GM18526 (cell line): ENCODE data around the gene RABGEF1.

Experiments used
- POLR2A ChIP-seq: IDR thresholded peaks from 3 replicates; pipeline ENCODE4 v1.6.1; 2011; ENCODE audit not compliant: insufficient read length; ENCODE audit errors: extremely low read depth

Gene RABGEF1

DNA sequence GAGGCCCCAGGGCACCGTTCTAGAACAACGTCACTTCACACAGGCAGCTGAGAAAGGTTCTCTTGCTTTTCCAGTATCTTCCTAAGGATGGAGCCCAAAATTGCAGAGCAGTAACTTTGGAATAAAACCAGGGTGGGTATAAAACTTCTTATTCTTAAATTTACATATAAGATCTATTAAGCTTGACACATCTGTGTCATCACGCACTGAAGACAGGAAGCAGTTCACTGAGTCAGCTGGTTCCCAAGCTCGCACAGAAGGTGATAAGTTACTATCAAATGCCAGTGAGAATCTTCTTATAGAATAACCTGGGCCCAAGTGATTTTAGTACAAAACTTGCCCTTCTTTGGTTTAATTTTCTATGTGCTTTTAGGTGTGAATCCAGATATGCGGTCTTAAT, 70.2 kb downstream of the RABGEF1 start:
- TF ChIP-seq POLR2A = no peak

DNA sequence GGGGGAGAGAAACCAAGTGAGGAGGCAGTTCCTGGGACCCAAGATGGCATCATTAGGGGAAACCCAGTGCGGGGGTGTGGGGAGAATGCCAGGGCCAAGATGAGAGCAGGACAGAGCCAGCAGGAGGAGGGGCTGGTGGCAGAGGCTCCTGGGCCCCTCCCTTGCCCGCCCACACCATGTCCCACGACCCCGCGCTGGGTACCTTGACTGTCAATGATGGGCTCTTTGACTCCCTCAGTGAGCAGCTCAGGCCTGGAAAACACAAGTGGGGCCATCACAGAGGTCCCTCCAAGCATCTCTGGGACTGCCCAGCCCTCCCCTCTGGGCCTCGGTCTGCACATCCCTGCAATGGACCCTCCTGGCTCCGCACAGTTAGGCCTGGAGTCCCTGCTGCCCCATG, 75.4 kb downstream of the RABGEF1 start:
- no peak for TF ChIP-seq POLR2A

DNA sequence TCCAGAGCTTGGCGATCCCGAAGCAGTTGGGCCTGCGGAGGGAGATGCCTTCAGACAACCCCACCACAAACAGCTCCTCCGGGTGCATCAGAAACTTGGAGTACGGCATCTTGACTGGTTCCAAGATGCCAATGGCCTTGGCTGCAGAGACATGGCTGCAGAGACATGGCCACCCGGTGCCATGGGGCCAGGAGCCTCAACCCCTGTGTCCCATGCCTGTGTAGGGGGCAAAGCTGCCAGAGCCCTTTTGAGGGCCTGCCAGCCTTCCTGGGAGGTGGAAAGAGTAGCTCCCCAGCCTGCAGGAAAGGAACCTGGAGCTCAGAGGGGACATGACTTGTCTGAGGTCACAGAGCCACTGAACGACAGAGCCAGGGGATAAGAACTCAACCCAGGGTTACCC, 83.5 kb downstream of the RABGEF1 start:
- TF ChIP-seq POLR2A = no peak

DNA sequence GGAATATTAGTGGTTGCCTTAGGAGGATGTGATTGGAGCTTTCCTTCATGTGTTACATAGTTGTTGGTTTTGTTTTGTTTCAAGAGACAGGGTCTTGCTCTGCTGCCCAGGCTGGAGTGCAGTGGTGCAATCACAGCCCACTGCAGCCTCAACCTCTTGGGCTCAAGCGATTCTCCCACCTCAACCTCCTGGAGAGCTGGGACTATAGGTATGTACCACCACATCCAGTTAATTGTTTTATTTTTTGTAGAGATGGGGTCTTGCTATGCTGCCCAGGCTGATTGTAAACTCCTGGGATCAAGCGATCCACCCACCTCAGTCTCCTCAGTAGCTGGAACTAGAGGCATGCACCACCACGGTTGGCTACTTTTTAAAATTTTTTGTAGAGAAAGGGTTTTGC, 86.1 kb downstream of the RABGEF1 start:
- no peak for TF ChIP-seq POLR2A

DNA sequence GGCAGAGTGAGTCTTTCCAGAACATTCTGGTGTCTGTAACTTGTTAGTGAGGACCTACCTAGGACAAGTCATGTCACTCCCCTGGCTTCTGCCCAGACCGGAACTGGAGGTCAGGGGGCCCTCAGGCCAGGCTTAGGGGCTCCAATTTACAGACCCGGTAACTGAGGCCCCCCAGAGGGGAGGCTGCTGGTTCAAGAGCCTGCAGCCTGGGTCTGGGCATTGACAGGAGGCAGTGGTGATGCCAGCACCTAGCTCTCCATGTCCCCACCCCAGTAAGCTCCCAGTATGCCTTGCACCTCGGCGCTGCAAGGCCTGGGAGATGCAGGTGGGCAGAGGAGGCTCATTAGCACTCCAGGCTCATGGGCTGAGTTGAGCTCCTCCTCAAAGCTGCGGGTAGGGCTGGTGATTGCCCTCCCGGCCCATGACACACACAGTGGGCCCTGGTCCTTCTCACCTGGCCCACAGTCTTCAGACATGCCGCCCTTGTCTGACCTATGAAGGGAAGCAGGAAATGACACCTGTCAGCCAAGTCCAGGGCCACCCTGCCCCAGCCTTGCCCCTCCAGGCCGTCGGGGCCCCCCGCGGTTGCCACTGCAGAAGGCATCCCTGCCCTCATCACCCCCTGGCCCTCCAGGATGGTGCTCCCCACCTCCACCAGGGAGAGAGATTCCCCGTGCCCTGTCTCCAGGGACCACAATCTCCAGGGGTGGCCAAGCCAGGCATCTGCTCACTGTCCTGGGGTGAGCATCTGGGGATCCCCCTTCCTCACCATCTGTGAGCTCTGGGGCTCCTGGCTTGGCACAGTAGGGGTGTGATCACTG, 92.2 kb downstream of the RABGEF1 start:
- TF ChIP-seq POLR2A = no peak

DNA sequence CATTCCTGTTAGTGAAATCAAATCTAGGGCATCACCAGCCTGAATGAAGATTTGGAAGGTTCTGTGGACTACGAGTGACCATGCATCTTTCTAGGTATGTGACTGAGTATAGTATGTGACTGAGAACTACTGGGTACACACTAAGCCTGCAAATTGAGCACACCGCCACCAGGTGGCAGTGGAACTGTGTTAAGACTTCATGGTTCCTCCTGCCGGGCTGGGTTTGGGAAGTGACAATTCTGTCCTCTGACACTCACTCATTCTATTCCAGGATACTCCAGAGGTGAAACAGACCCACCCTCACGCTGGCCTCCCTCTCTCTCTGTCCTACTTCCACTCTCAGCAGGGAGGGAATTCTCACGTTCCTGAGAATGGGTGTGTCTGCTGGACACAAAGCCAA, 96.5 kb downstream of the RABGEF1 start:
- no peak for TF ChIP-seq POLR2A

DNA sequence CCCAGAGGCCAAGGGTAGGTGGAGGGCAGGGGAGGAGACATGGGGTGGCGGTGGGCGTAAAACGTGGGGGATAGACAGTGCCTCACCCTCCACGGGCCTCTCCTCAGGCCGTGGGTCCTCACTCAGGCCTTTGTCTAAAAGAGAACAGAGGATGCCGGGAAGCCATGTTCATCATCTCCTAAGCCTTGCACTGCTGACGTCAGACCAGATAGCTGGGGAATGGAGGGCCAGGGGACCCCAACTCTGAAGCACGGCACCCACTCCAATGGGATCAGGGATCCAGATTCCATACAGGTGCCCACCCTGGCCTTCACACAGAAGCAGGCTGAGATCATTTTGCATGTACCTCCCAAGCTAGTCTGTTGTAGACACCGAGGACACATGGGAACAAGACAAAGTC, 97.1 kb downstream of the RABGEF1 start:
- TF ChIP-seq POLR2A = no peak

DNA sequence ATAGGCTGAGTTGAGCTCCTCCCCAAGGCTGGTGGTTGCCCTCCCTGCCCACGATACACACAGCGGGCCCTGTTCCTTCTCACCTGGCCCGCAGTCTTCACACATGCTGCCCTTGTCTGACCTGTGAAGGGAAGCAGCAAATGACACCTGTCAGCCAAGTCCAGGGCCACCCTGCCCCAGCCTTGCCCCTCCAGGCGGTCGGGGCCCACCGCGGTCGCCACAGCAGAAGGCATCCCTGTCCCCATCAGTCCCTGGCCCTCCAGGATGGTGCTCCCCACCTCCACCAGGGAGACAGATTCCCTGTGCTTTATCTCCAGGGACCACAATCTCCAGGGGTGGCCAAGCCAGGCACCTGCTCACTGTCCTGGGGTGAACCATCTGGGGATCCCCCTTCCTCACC, 99.3 kb downstream of the RABGEF1 start:
- TF ChIP-seq POLR2A = no peak

DNA sequence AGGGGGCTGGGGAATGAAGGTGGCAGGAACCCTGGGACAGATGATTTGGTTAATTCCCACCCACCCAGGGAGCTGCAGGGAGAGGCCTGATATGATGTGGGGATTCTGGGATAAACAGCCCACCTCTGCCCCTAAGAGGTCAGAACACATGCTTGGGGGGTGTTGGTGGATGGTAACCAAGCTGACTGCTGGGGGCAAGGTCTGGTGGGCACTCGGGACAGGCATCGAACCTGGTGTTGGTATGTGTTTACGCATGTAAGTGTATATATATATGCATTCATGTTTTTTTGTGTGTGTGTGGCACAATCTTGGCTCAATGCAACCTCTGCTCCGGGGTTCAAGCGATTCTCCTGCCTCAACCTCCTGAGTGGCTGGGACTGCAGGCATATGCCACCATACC, 99.8 kb downstream of the RABGEF1 start:
- TF ChIP-seq POLR2A = no peak

DNA sequence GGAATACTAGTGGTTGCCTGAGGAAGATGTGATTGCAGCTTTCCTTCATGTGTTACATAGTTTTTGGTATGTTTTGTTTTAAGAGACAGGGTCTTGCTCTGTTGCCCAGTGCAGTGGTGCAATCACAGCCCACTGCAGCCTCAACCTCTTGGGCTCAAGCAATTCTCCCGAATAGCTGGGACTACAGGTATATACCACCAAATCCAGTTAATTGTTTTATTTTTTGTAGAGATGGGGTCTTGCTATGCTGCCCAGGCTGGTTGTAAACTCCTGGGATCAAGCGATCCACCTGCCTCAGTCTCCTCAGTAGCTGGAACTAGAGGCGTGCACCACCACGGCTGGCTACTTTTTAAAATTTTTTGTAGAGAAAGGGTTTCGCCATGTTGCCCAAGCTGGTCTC, 101.4 kb downstream of the RABGEF1 start:
- no peak for TF ChIP-seq POLR2A

DNA sequence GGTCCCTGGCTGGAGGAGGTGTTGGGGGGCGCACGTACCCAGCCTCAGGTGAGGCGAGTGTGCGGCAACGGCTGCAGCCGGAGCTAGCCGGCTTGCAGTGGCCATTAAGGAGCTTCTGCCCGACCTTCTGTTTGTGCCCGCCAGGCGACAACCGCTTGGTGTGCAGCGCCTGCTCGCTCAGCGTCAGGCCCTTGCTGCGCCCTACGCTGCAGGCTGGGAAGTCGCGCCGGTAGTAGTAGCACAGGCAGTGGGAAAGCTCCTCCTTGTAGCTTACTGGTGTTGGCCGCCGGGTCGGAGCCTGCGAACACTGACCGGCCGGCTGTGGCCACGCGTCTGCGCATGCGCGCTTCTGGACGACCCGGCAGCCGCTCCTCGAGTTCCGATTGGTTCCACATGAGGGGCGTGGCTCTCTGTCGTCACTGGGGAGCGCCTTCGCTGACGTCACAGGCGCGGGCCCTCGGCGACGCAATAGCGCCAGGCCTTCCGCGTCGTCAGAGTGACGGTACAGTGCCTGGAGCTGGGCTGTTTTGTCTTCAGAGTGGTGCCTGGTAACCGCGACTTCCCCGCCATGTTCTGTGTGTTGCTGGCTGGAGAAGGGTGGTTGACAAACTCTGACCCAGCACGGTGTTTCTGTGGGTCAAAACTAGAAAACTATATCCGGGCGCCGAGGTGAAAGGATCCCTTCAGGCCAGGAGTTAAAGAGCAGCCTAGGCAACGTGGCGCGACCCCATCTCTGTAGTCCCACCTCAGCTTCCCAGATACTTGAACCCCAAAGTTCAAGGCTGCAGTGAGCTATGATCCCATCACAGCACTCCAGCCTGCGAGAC, 104.2 kb downstream of the RABGEF1 start:
- peak; percentile 94 for TF ChIP-seq POLR2A

DNA sequence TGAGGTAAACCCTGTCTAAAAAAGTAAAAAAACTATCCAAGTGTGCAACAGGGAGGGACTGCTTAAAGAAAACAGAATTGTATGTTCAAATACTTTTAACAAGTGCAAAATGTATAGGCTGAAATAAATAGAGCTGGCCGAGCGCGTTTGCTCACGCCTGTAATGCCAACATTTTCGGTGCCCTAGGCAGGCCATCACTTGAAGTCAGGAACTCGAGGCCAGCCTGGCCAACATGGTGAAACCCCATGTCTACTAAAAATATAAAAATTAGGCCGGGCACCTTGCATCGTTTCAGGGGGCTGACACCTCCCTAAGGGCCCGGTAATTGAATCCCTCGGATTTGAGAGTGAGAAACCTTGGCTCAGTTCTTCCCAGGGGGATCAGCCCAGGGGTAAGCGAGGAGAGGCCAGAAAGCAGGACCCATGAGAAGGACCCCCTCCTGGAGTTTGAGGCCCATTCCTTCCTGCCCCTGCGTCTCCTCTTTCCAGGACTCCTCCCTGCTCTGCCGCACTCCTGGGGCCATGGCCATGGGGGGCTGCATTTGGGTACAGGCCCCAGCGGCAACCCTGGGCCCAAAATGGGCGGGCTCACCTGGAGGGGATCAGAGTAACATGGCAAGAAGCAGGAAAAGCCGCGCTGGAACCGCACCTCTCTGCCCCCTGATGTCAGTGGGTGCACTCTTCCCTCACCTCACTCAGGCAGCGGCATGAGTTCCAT, 105.0 kb downstream of the RABGEF1 start:
- TF ChIP-seq POLR2A = no peak

DNA sequence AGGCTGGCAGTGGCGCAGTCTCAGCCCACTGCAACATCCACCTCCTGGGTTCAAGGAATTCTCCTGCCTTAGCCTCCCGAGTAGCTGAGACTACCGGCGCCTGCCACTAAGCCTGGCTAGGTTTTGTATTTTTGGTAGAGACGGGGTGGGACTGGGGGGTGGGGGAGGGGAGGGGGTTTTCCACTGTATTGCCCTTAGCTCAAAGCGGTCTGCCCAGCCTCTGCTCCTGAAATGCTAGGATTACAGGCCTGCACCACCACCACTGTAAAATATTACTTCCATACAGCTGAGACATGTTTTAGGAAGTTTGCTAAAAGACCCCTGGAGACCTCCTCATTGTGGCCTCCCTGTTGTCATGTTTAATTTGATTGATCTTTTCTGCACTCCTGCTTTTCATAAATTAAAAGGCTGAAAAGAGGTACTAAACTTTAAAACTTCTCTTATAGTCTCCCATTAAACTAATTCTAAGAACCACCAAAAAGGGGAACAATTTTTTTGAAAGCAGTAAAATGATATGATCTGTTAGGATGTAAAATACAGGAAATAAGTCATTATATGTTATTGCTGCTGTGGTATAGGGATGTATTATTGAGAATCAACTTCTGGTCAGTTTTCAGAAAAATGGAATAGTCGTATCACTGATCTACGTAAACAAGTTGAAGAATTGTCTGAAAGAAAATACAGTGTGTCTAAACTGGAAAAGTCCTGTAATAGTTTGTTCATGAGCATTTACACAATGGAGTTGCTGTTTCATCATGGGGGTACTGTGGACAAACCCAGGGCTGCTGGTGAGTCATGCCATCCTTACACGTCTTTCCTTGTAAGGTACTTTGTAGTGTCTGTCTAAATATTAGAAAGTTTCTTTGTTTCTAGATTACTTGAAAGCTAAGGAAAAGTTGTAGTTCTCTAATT, 107.6 kb downstream of the RABGEF1 start:
- TF ChIP-seq POLR2A = no peak

DNA sequence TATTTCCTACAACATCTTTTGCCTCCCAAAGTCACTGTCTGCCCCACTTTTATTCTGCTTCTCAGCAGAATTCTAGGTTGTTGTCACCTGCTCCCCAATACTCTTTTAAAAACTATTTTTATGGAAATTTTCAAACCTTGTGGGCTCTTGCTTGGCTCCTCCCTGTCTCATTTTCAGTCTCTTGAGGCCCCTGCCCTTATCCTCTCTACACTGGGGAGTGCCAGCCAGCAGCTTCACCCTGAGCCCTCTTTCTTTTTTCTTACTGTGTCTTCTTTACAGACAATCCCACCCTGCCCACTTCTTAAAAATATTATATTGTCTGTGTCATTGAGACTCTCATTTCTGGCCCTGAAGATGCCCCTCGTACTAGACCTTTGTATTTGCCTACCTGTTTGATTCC, 118.8 kb downstream of the RABGEF1 start:
- no peak for TF ChIP-seq POLR2A
